GM19035 (cell line): ENCODE data around the gene TWSG1.
A peak's percentile ranks its signal among the peaks of the same experiment; 100 is the strongest.
"Not testable (repeated sequence)": the region's sequence is repeated elsewhere in the genome, so short reads cannot be mapped to it uniquely, and the experiment has no call there.

Source experiments
- ATAC-seq: cut with Tn5 transposase; IDR thresholded peaks from one replicate; pipeline ENCODE4 v1.9.1; 2021; ENCODE audit not compliant: unreplicated experiment

TWSG1 gene

GRCh38 chr18:9334973-9335696, 562 bp downstream of the TWSG1 start:
- ATAC-seq: peak; percentile 43

GRCh38 chr18:9335697-9336045, 1.1 kb downstream of the TWSG1 start:
- ATAC-seq: no peak

GRCh38 chr18:9336827-9337226, 2.3 kb downstream of the TWSG1 start:
- ATAC-seq: no peak

- no peak for ATAC-seq
Measured at GRCh38 chr18:9337873-9338272, 3.3 kb downstream of the TWSG1 start.

GRCh38 chr18:9340472-9340871, 5.9 kb downstream of the TWSG1 start:
- ATAC-seq: no peak

GRCh38 chr18:9343577-9343976, 9.0 kb downstream of the TWSG1 start:
- no peak for ATAC-seq

- ATAC-seq: no peak
Measured at GRCh38 chr18:9346775-9347174, 12.2 kb downstream of the TWSG1 start.

- ATAC-seq: no peak
Measured at GRCh38 chr18:9348079-9348671, 13.6 kb downstream of the TWSG1 start.

- ATAC-seq: no peak
Measured at GRCh38 chr18:9348766-9349165, 14.2 kb downstream of the TWSG1 start.

- ATAC-seq: peak; percentile 75
Measured at GRCh38 chr18:9353596-9353995, 19.0 kb downstream of the TWSG1 start.

GRCh38 chr18:9354256-9354655, 19.7 kb downstream of the TWSG1 start:
- peak; percentile 60 for ATAC-seq

GRCh38 chr18:9356976-9357375, 22.4 kb downstream of the TWSG1 start:
- ATAC-seq: no peak

- ATAC-seq: no peak
Measured at GRCh38 chr18:9359796-9360195, 25.2 kb downstream of the TWSG1 start.

- ATAC-seq: no peak
Measured at GRCh38 chr18:9361191-9361590, 26.6 kb downstream of the TWSG1 start.

- ATAC-seq: no peak
Measured at GRCh38 chr18:9362869-9363268, 28.3 kb downstream of the TWSG1 start.

GRCh38 chr18:9364242-9364641, 29.7 kb downstream of the TWSG1 start:
- ATAC-seq: no peak

- ATAC-seq: no peak
Measured at GRCh38 chr18:9365406-9365805, 30.8 kb downstream of the TWSG1 start.

- ATAC-seq: no peak
Measured at GRCh38 chr18:9366126-9366714, 31.6 kb downstream of the TWSG1 start.

GRCh38 chr18:9373254-9373653, 38.7 kb downstream of the TWSG1 start:
- ATAC-seq: not testable (repeated sequence)

GRCh38 chr18:9379118-9379517, 44.5 kb downstream of the TWSG1 start:
- ATAC-seq: no peak

GRCh38 chr18:9380101-9380500, 45.5 kb downstream of the TWSG1 start:
- ATAC-seq: no peak

- ATAC-seq: no peak
Measured at GRCh38 chr18:9380621-9381395, 46.2 kb downstream of the TWSG1 start.
